HG03159 (cell line): ENCODE data around the gene MELTF.

Experiments
- ATAC-seq: cut with Tn5 transposase; IDR thresholded peaks from one replicate; pipeline ENCODE4 v1.9.1; 2021; ENCODE audit warnings: mild to moderate bottlenecking, moderate library complexity; ENCODE audit not compliant: unreplicated experiment

MELTF gene

GRCh38 chr3:197027151-197027895 is 2.3 kb downstream of the MELTF start:
- no peak for ATAC-seq

GRCh38 chr3:197026481-197026866 is 3.1 kb downstream of the MELTF start:
- ATAC-seq = no peak

- ATAC-seq = no peak
These were observed 3.7 kb downstream of the MELTF start for GRCh38 chr3:197025736-197026480.

GRCh38 chr3:197024881-197025735 is 4.5 kb downstream of the MELTF start:
- no peak for ATAC-seq

- ATAC-seq = no peak
These were observed 5.5 kb downstream of the MELTF start for GRCh38 chr3:197023998-197024651.

GRCh38 chr3:197023241-197023997 is 6.2 kb downstream of the MELTF start:
- ATAC-seq = peak; percentile 54

- peak; percentile 8 for ATAC-seq
These were observed 7.0 kb downstream of the MELTF start for GRCh38 chr3:197022405-197023231.

- no peak for ATAC-seq
These were observed 7.8 kb downstream of the MELTF start for GRCh38 chr3:197021729-197022404.

- no peak for ATAC-seq
These were observed 8.4 kb downstream of the MELTF start for GRCh38 chr3:197021231-197021630.

GRCh38 chr3:197019535-197019934 is 10.1 kb downstream of the MELTF start:
- ATAC-seq = no peak

- ATAC-seq = no peak
These were observed 10.6 kb downstream of the MELTF start for GRCh38 chr3:197019021-197019420.

GRCh38 chr3:197017003-197017402 is 12.6 kb downstream of the MELTF start:
- no peak for ATAC-seq

- no peak for ATAC-seq
These were observed 13.6 kb downstream of the MELTF start for GRCh38 chr3:197015790-197016736.

- no peak for ATAC-seq
These were observed 14.6 kb downstream of the MELTF start for GRCh38 chr3:197014942-197015575.

- no peak for ATAC-seq
These were observed 15.6 kb downstream of the MELTF start for GRCh38 chr3:197014024-197014423.

- no peak for ATAC-seq
These were observed 17.1 kb downstream of the MELTF start for GRCh38 chr3:197012540-197012883.

GRCh38 chr3:197011780-197012539 is 17.7 kb downstream of the MELTF start:
- ATAC-seq = no peak
